Measurements from ENCODE around the gene CXCL11.
A peak's percentile ranks its signal among the peaks of the same experiment; 100 is the strongest.
"Not testable (repeated sequence)": the region's sequence is repeated elsewhere in the genome, so short reads cannot be mapped to it uniquely, and the experiment has no call there.

The CXCL11 gene

GRCh38 chr4:76035799-76036380 lies at the start of gene CXCL11:
Gene CXCL11, minus strand, starts transcription at chr4:76036070. Its CDS starts 83 bp downstream, at chr4:76035987.
- no peak for DNase-seq

- no peak for DNase-seq
Measured at GRCh38 chr4:76084542-76084941, 48.7 kb upstream of the CXCL11 start.

GRCh38 chr4:76083386-76083988 lies 47.6 kb upstream of the CXCL11 start:
- no peak for DNase-seq

DNA sequence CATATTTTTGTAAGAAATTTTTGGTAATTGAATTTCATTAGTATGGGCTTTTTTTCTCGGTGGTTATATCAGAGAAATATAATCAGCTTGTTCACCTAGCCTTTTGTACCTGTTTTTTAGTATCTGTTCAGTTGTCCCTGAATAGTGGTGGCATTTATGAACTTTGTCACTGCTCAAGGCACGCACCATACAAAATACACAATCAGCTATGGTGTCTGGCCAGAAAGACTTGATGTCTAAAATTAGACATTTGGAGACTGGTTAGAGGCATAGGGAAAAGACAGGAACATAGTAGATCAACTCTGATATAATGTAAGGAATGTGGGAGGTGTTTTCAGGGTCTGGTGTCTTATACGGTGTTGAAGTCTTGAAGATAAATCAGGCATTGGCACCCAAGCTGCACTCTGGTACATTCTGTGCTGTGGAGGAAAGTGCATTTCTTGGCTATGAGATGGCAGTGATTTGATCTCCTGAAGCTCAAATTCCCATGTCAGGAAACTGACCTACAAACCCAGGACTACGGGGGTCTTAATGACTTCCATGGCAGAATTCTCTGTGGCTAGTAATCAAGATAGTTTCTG lies 42.3 kb upstream of the CXCL11 start:
- DNase-seq: no peak

GRCh38 chr4:76074993-76075600 lies 39.2 kb upstream of the CXCL11 start:
- no peak for DNase-seq

DNA sequence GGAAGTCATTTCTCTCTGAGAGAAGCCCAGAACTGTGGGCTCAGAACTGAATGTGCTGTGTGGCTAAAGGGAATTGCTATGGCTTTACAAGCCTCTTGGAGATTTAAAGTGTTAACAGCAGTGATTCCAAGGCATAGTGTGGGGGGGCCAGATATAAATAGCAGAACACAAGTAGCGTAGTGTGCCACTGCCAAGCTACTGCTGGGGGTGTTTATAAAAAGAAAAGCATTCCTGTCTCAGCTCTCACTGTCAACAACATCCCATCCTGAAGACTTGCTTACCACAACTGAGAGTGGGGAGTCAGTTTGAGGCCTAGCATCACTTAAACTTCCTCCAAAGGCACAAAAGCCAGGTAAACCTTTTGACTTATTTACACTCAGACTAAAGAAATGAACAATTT lies 38.6 kb upstream of the CXCL11 start, which contains the start of gene ART3:
Gene ART3, plus strand, starts transcription at position 242 of the 400 bp plus-strand sequence. CDS start 1,181 bp downstream, outside the sequence.
- no peak for DNase-seq

DNA sequence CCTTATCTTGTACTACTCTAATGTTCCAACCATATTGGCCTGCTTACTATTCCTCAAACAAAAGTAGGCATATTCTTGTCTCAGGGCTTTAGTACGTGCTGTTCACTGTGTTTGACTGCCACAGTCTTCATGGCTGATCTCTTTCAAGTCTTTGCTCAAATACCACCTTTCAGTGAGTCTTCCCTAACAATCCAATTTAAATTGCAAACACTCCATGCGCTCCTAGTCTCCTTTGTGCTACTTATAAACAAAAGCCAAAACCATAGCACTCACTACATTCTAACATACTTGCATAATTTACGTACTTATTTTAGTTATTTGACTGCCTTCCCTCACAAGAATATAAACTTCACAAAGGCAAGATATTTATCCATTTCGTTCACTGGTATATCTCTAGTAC lies 36.9 kb upstream of the CXCL11 start:
- DNase-seq: no peak

DNA sequence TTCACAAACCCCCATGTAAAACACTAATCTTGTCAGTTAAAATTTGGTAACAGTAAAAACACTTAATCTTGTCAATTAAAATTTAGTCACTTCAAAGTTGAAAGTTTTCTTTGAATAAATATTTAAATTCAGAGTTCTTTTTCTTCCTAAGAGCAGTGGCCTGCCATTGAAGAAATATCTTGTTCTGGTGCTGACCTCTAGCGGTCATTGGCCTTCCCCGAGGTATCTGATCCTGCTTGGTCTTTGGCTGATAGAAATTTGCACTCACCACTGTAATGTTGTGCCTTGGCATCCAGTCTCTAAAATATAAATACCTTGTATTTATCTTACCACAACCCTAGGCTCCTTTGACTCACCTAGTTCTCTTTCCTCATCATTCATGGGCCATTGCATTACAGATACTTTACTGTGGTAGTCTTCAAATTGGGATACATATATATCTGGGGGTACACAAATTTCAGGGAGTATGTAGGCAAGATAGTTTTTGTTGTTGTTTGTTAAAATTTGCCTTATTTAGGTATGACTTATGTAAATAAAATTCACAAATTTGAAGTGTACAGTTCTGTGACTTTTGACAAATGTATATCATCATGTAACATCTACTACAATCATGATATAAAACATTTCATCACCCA lies 31.9 kb upstream of the CXCL11 start:
- DNase-seq: peak; percentile 22

GRCh38 chr4:76066546-76066945 lies 30.7 kb upstream of the CXCL11 start:
- no peak for DNase-seq

DNA sequence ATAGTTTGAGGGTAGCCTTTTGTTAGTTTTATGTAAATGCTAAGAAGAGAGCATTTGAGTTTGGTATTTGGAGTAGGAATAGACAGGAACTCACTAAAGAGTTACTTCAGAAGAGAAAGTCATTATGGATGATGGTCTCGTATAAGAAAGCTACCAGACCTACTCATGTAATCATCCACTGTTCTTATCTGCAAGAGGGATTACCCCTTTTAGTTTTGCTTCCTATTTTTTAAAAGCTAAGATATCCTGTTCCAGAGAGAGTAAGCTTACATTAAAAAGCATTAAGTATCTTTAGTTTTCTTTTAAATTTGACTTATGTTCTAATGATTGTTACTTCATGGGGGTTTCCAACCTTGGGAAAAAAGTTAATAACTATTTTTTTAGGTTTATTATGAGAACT lies 26.1 kb upstream of the CXCL11 start:
- DNase-seq: no peak

- DNase-seq: no peak
Measured at GRCh38 chr4:76061421-76061820, 25.6 kb upstream of the CXCL11 start.

DNA sequence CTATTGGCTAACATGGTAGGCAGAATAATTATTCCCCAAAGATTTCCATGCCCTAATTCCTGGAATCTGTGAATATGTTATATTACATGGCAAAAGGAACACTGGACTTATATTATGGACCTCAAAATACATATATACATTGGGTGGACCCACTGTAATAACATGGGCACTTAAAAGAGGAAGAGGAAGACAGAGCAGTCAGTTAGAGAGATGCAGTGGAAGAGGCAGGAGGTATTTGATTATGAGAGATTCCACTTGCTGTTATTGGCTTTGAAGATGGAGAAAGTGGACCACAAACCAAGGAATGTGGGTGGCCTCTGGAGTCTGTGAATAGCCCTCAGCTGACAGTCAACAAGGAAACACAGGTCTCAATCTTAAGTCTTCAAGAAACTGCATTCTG lies 24.6 kb upstream of the CXCL11 start:
- no peak for DNase-seq

- no peak for DNase-seq
Measured at GRCh38 chr4:76059750-76060149, 23.9 kb upstream of the CXCL11 start.

- no peak for DNase-seq
Measured at GRCh38 chr4:76058888-76059426, 23.1 kb upstream of the CXCL11 start.

- DNase-seq: no peak
Measured at GRCh38 chr4:76058302-76058701, 22.4 kb upstream of the CXCL11 start.

DNA sequence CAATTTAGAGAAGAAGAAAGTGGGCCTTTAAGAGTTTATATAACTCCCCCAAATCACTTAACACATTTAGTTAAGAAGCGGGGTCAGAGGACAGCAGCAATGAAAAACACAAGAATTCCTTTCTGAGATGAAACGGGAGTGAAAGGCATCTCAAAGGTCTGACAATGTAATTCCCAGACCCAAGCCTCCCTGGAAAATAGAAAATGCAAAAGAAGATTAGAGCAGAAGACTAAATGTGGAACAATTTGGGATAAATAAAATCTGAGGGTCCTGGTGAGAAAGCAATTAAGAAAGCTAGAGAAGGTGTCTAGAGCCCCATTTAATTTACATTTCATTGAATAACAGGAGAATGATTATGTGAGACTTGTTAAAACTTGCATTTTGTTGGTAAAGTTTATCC lies 19.6 kb upstream of the CXCL11 start:
- DNase-seq: no peak

DNA sequence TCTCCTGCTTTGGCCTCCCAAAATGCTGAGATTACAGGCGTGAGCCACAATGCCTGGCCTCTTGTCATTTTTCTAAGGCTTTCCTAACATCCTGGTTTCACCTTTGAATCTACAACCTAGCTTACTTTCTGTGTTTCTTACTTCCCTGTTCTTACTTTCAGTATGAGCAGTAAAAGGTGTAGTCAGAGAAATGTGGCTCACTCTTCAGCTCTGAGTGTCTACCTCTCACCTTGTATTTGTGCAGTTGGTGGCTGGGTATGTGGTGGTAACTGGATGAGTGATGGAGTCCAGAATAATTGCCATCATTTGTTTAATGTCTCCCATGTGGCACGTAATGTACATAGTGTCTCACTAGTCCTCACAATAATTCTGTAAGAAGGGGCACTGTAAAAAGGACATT lies 19.1 kb upstream of the CXCL11 start:
- DNase-seq: no peak

DNA sequence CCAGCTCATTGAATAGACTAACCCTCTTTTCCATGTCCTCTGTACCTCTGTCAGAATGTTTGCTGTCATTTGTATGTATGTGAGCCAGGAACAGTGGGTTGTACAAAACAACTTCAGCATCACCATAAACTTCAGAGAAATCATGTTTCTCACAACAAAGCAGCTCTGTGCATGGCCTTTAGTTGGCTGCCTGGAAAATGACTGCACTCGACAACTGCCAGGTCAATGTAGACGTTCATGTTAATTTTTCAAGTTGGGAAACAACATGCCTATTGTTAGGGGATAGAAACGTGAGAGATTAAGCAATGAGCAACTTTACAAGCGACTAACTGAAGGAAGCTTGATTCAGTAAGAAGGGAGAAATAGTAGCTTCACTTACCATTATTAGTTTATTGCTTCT lies 17.9 kb upstream of the CXCL11 start:
- DNase-seq: no peak

DNA sequence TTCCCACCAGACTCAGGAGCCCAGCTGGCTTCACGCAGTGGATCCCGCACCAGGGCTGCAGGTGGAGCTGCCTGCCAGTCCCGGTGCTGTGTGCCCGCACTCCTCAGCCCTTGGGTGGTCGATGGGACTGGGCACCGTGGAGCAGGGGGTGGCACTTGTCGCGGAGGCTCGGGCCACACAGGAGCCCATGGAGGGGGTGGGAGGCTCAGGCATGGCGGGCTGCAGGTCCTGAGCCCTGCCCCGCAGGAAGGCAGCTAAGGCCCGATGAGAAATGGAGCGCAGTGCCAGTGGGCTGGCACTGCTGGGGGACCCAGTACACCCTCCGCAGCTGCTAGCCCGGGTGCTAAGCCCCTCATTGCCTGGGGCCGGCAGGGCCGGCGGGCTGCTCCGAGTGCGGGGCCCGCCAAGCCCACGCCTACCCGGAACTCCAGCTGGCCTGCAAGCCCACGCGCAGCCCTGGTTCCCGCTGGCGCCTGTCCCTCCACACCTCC lies 14.7 kb upstream of the CXCL11 start:
- not testable (repeated sequence) for DNase-seq

DNA sequence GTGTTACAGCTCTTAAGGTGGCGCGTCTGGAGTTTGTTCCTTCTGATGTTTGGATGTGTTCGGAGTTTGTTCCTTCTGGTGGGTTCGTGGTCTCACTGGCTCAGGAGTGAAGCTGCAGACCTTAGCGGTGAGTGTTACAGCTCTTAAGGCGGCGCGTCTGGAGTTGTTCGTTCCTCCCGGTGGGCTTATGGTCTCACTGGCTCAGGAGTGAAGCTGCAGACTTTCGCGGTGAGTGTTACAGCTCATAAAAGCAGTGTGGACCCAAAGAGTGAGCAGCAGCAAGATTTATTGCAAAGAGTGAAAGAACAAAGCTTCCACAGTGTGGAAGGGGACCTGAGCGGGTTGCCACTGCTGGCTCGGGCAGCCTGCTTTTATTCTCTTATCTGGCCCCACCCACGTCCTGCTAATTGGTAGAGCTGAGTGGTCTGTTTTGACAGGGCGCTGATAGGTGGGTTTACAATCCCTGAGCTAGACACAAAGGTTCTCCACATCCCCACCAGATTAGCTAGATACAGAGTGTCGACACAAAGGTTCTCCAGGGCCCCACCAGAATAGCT lies 14.1 kb upstream of the CXCL11 start:
- not testable (repeated sequence) for DNase-seq

- not testable (repeated sequence) for DNase-seq
Measured at GRCh38 chr4:76044686-76045085, 8.8 kb upstream of the CXCL11 start.

- DNase-seq: not testable (repeated sequence)
Measured at GRCh38 chr4:76043306-76043705, 7.4 kb upstream of the CXCL11 start.

All from SHP77 treated with DMSO at 0.1 percent for 48 hours (cell line).